PC-3 (cell line): ENCODE results near the gene AGRN. TPM values are rescaled to one million over a fixed set of nuclear protein-coding genes. Genes with fewer than 3 reads are reported as not detected.

ENCODE experiments used
- ATAC-seq: fragments of 200-7000 bp; cut with Tn5 transposase; 2 replicates; pipeline ENCODE4 v1.9.1; 2020; ENCODE audit warnings: mild to moderate bottlenecking, moderate library complexity
- BruUV-seq: library from RNA; stranded (reverse); fragments of 400-500 nt; replicated peaks from 2 replicates; lab custom pipeline; 2021; lab: Mats Ljungman, UMichigan
- CTCF ChIA-PET: fragments of 300-600 bp; sonication (Branson Sonifier 250); formaldehyde crosslinking; loops from one replicate; lab custom pipeline; 2022; ENCODE audit warnings: antibody characterized with exemption; lab: Charles Lee
- POLR2A ChIA-PET: fragments of 300-600 bp; sonication (Branson Sonifier 250); formaldehyde crosslinking; loops from one replicate; lab custom pipeline; 2022; ENCODE audit warnings: antibody characterized with exemption; ENCODE audit not compliant: unreplicated experiment; lab: Charles Lee
- DNase-seq: peaks from one replicate; pipeline ENCODE4 v3.0.0-alpha.2; 2015
- H2AFZ ChIP-seq: fragments of 300-600 bp; sonication (generic); 2 replicates; pipeline ENCODE4 v1.6.0; 2016; ENCODE audit warnings: antibody characterized with exemption, low read length
- H3F3A ChIP-seq: fragments of 300-600 bp; sonication (generic); one replicate; pipeline ENCODE4 v1.6.0; 2017; ENCODE audit warnings: antibody characterized with exemption, low read length, control low read depth, mild to moderate bottlenecking; ENCODE audit not compliant: unreplicated experiment
- H3K27ac ChIP-seq: fragments of 300-600 bp; sonication (generic); 2 replicates; pipeline ENCODE4 v1.5.1; 2016; ENCODE audit warnings: mild to moderate bottlenecking, low read length
- H3K27me3 ChIP-seq: fragments of 300-600 bp; sonication (generic); 2 replicates; pipeline ENCODE4 v1.6.1; 2016; ENCODE audit warnings: low read length, mixed read lengths
- H3K36me3 ChIP-seq: fragments of 300-600 bp; sonication (generic); 2 replicates; pipeline ENCODE4 v1.6.1; 2016; ENCODE audit warnings: low read depth, mixed run types, low read length, mixed read lengths
- H3K4me1 ChIP-seq: fragments of 300-600 bp; sonication (generic); 2 replicates; pipeline ENCODE4 v1.5.1; 2016; ENCODE audit warnings: low read length; ENCODE audit not compliant: insufficient read depth
- H3K4me2 ChIP-seq: fragments of 300-600 bp; sonication (generic); 2 replicates; pipeline ENCODE4 v1.6.0; 2016; ENCODE audit warnings: low read length
- H3K4me3 ChIP-seq: fragments of 300-600 bp; sonication (generic); 2 replicates; pipeline ENCODE4 v1.5.1; 2016; ENCODE audit warnings: mild to moderate bottlenecking, low read length, mixed read lengths
- H3K79me2 ChIP-seq: fragments of 300-600 bp; sonication (generic); 2 replicates; pipeline ENCODE4 v1.6.1; 2017; ENCODE audit warnings: low read length, mixed read lengths
- H3K9ac ChIP-seq: fragments of 300-600 bp; sonication (generic); 2 replicates; pipeline ENCODE4 v1.6.0; 2016; ENCODE audit warnings: mild to moderate bottlenecking, low read length
- H3K9me2 ChIP-seq: fragments of 300-600 bp; sonication (generic); replicated peaks from 2 replicates; pipeline ENCODE4 v1.6.1; 2016; ENCODE audit warnings: mixed run types, low read length, mixed read lengths
- H3K9me3 ChIP-seq: fragments of 300-600 bp; sonication (generic); 2 replicates; pipeline ENCODE4 v1.6.1; 2016; ENCODE audit warnings: low read length, mixed read lengths
- H4K20me1 ChIP-seq: fragments of 300-600 bp; sonication (generic); 2 replicates; pipeline ENCODE4 v1.6.1; 2016; ENCODE audit warnings: low read length, mixed read lengths
- CTCF ChIP-seq: fragments of 300-600 bp; sonication (generic); conservative IDR thresholded peaks from 2 replicates; pipeline ENCODE4 v1.5.1; 2017; ENCODE audit warnings: antibody characterized with exemption, low read depth, mild to moderate bottlenecking, low read length
- EZH2 ChIP-seq: fragments of 300-600 bp; sonication (generic); IDR thresholded peaks from one replicate; pipeline ENCODE4 v1.6.1; 2017; ENCODE audit warnings: antibody characterized with exemption, mild to moderate bottlenecking, low read length; ENCODE audit not compliant: unreplicated experiment
- EZH2phosphoT487 ChIP-seq: fragments of 300-600 bp; sonication (generic); IDR thresholded peaks from 2 replicates; pipeline ENCODE4 v1.6.1; 2018; ENCODE audit warnings: mild to moderate bottlenecking, antibody characterized with exemption, low read length, borderline replicate concordance
- intact Hi-C: fragments of 100-400 bp; cut with micrococcal nuclease; formaldehyde crosslinking; loops from 2 replicates; pipeline ENCODE4 v1.9.0; 2023
- total RNA-seq: library from RNA; depleted of rRNA; stranded (reverse); fragments of >200 nt; gene quantifications from 2 replicates; pipeline ENCODE4 v1.2.3, GENCODE V29; 2014

AGRN gene
- total RNA-seq, 1 experiment from 2014 or later, result 273 TPM

- no peak for ATAC-seq
- no peak overlapping the region for H3K4me2 ChIP-seq
These were observed 39.8 kb upstream of the AGRN start for GRCh38 chr1:980137-980571.

GRCh38 chr1:980602-981395, 39.1 kb upstream of the AGRN start:
- POLR2A ChIA-PET, result interaction anchor here (0.5 to 1.0 kb wide), 3 partner anchors 12 to 293 kb away, joined by 3 to 11 read pairs (median 5); partner anchors contain the start of genes RNF223 and UBE2J2
- BruUV-seq, result no TSS peak

More at GRCh38 chr1:980137-980571, 39.8 kb upstream of the AGRN start:
- H3K9ac ChIP-seq, result no peak overlapping the region
- no peak for TF ChIP-seq EZH2
- no peak for TF ChIP-seq CTCF
- no peak for TF ChIP-seq EZH2phosphoT487
- no peaks in the 10 kb centered on the region for H3K9me3 ChIP-seq
- H3K4me3 ChIP-seq, result no peak overlapping the region
- ChIA-PET CTCF (no interaction called here), POLR2A (interaction anchor here (1.0 kb wide), 1 partner anchor 11 kb away, joined by 5 read pairs; no protein-coding TSS in a partner anchor)
- no peaks in the 10 kb centered on the region for H3K9me2 ChIP-seq
- intact Hi-C loops, result no loop called here
- peaks cover 11% of the 10 kb centered on the region for H3K27me3 ChIP-seq
- no TSS peak for BruUV-seq
- H2AFZ ChIP-seq, result no peak overlapping the region
- no peaks in the 10 kb centered on the region for H3F3A ChIP-seq
- no peaks in the 10 kb centered on the region for H3K36me3 ChIP-seq
- no peak overlapping the region for H3K27ac ChIP-seq
- no peak for DNase-seq
- H3K4me1 ChIP-seq, result peaks cover 32% of the 10 kb centered on the region
- H3K79me2 ChIP-seq, result no peaks in the 10 kb centered on the region
- H4K20me1 ChIP-seq, result no peaks in the 10 kb centered on the region

More at GRCh38 chr1:980602-981395, 39.1 kb upstream of the AGRN start:
- Histone ChIP-seq H3K36me3 (no peaks in the 10 kb centered on the region), H3K27ac (no peak overlapping the region), H3K27me3 (peaks cover 11% of the 10 kb centered on the region), H4K20me1 (no peaks in the 10 kb centered on the region), H3K9me2 (no peaks in the 10 kb centered on the region), H3K9me3 (no peaks in the 10 kb centered on the region), H3K9ac (no peak overlapping the region), H3F3A (no peaks in the 10 kb centered on the region), H3K4me2 (no peak overlapping the region), H3K79me2 (no peaks in the 10 kb centered on the region), H3K4me1 (peaks cover 26% of the 10 kb centered on the region), H3K4me3 (no peak overlapping the region), H2AFZ (no peak overlapping the region)
- intact Hi-C loops, result no loop called here
- CTCF ChIA-PET, result interaction anchor here (3.1 kb wide), 1 partner anchor 82 kb away, joined by 23 read pairs; no protein-coding TSS in a partner anchor
- DNase-seq (no peak), ATAC-seq (no peak)
- TF ChIP-seq EZH2phosphoT487, result no peak
- no peak for TF ChIP-seq CTCF
- no peak for TF ChIP-seq EZH2
